MM.1S (cell line): ENCODE data around the gene BMS1.
"Not testable (repeated sequence)": the region's sequence is repeated elsewhere in the genome, so short reads cannot be mapped to it uniquely, and the experiment has no call there.

Experiments
- DNase-seq: peaks from one replicate; pipeline ENCODE4 v3.0.0-alpha.2; 2015
- H2AFZ ChIP-seq: fragments of 300-600 bp; sonication (generic); 2 replicates; pipeline ENCODE4 v1.6.0; 2016; ENCODE audit warnings: antibody characterized with exemption, low read length
- H3F3A ChIP-seq: fragments of 300-600 bp; sonication (generic); 2 replicates; pipeline ENCODE4 v1.6.1; 2016; ENCODE audit warnings: mild to moderate bottlenecking, antibody characterized with exemption, low read length, moderate library complexity, mixed read lengths; ENCODE audit not compliant: insufficient read depth
- H3K27ac ChIP-seq: fragments of 300-600 bp; sonication (generic); 2 replicates; pipeline ENCODE4 v1.5.1; 2016; ENCODE audit warnings: mild to moderate bottlenecking, low read length
- H3K27me3 ChIP-seq: fragments of 300-600 bp; sonication (generic); replicated peaks from 2 replicates; pipeline ENCODE4 v1.6.0; 2016; ENCODE audit warnings: low read length; ENCODE audit not compliant: insufficient read depth
- H3K36me3 ChIP-seq: fragments of 300-600 bp; sonication (generic); replicated peaks from 2 replicates; pipeline ENCODE4 v1.6.1; 2016; ENCODE audit warnings: mild to moderate bottlenecking, low read length, mixed read lengths; ENCODE audit not compliant: insufficient read depth
- H3K4me1 ChIP-seq: fragments of 300-600 bp; sonication (generic); 2 replicates; pipeline ENCODE4 v1.6.1; 2016; ENCODE audit warnings: low read length, mixed read lengths
- H3K4me2 ChIP-seq: fragments of 300-600 bp; sonication (generic); 2 replicates; pipeline ENCODE4 v1.6.0; 2016; ENCODE audit warnings: low read depth, low read length
- H3K4me3 ChIP-seq: fragments of 300-600 bp; sonication (generic); 2 replicates; pipeline ENCODE4 v1.5.1; 2016; ENCODE audit warnings: low read length, mixed read lengths
- H3K79me2 ChIP-seq: fragments of 300-600 bp; sonication (generic); 2 replicates; pipeline ENCODE4 v1.6.1; 2016; ENCODE audit warnings: mixed run types, low read length, mixed read lengths
- H3K9ac ChIP-seq: fragments of 300-600 bp; sonication (generic); 2 replicates; pipeline ENCODE4 v1.6.1; 2016; ENCODE audit warnings: low read length, mixed read lengths
- H3K9me2 ChIP-seq: fragments of 300-600 bp; sonication (generic); replicated peaks from 2 replicates; pipeline ENCODE4 v1.6.1; 2016; ENCODE audit warnings: mild to moderate bottlenecking, low read length, mixed read lengths; ENCODE audit not compliant: insufficient read depth
- H3K9me3 ChIP-seq: fragments of 300-600 bp; sonication (generic); replicated peaks from 2 replicates; pipeline ENCODE4 v1.6.1; 2016; ENCODE audit warnings: mild to moderate bottlenecking, low read length, mixed read lengths; ENCODE audit not compliant: insufficient read depth
- H4K20me1 ChIP-seq: fragments of 300-600 bp; sonication (generic); 2 replicates; pipeline ENCODE4 v1.6.1; 2016; ENCODE audit warnings: mild to moderate bottlenecking, low read length, moderate library complexity, mixed read lengths; ENCODE audit not compliant: insufficient read depth
- CTCF ChIP-seq: fragments of 300-600 bp; sonication (generic); IDR thresholded peaks from 2 replicates; pipeline ENCODE4 v1.5.1; 2016; ENCODE audit warnings: antibody characterized with exemption, low read length, mixed read lengths
- EZH2 ChIP-seq: fragments of 300-600 bp; sonication (generic); optimal IDR thresholded peaks from 2 replicates; pipeline ENCODE3; 2017; ENCODE audit warnings: low read depth, mild to moderate bottlenecking, antibody characterized with exemption, low read length, mixed read lengths
- EZH2phosphoT487 ChIP-seq: fragments of 300-600 bp; sonication (generic); IDR thresholded peaks from 2 replicates; pipeline ENCODE4 v1.6.1; 2018; ENCODE audit warnings: antibody characterized with exemption, low read length

Gene BMS1

GRCh38 chr10:42850931-42851330 is 68.3 kb downstream of the BMS1 start:
- no peak overlapping the region for H3K4me2 ChIP-seq

GRCh38 chr10:42859256-42859655 is 76.7 kb downstream of the BMS1 start:
- Histone ChIP-seq H3K9ac (no peak overlapping the region), H3K36me3 (no peaks in the 10 kb centered on the region), H3K79me2 (no peaks in the 10 kb centered on the region), H3K27ac (no peak overlapping the region), H2AFZ (no peak overlapping the region), H3K4me2 (no peak overlapping the region), H3K27me3 (no peaks in the 10 kb centered on the region), H3K9me3 (no peaks in the 10 kb centered on the region), H3F3A (no peaks in the 10 kb centered on the region), H3K9me2 (no peaks in the 10 kb centered on the region), H4K20me1 (no peaks in the 10 kb centered on the region), H3K4me1 (no peaks in the 10 kb centered on the region), H3K4me3 (no peak overlapping the region)
- TF ChIP-seq CTCF (no peak), EZH2phosphoT487 (no peak), EZH2 (no peak)
- no peak for DNase-seq

More at GRCh38 chr10:42850931-42851330, 68.3 kb downstream of the BMS1 start:
- Histone ChIP-seq H3K4me3 (no peak overlapping the region), H3K9ac (no peak overlapping the region), H3K4me1 (no peaks in the 10 kb centered on the region), H3F3A (no peaks in the 10 kb centered on the region), H3K27ac (no peak overlapping the region), H2AFZ (no peak overlapping the region), H3K9me2 (no peaks in the 10 kb centered on the region), H3K36me3 (no peaks in the 10 kb centered on the region), H4K20me1 (no peaks in the 10 kb centered on the region), H3K9me3 (no peaks in the 10 kb centered on the region), H3K27me3 (no peaks in the 10 kb centered on the region), H3K79me2 (no peaks in the 10 kb centered on the region)
- DNase-seq: no peak
- no peak for TF ChIP-seq EZH2phosphoT487
- no peak for TF ChIP-seq CTCF
- no peak for TF ChIP-seq EZH2

- H3K27ac ChIP-seq, H3F3A ChIP-seq, DNase-seq, H4K20me1 ChIP-seq, H3K36me3 ChIP-seq, H3K4me1 ChIP-seq, H3K9me2 ChIP-seq, H3K79me2 ChIP-seq, H3K4me2 ChIP-seq, H3K9me3 ChIP-seq, H2AFZ ChIP-seq, H3K4me3 ChIP-seq, H3K9ac ChIP-seq, H3K27me3 ChIP-seq: not testable (repeated sequence)
These were observed 77.4 kb downstream of the BMS1 start for GRCh38 chr10:42860016-42860415.

- not testable (repeated sequence) for H3K4me3 ChIP-seq, H3K4me1 ChIP-seq, H3K9me3 ChIP-seq, H3K9me2 ChIP-seq, H3K79me2 ChIP-seq, H3K27me3 ChIP-seq, H3K27ac ChIP-seq, H4K20me1 ChIP-seq, H3K4me2 ChIP-seq, H3F3A ChIP-seq, H3K36me3 ChIP-seq, H2AFZ ChIP-seq, DNase-seq, H3K9ac ChIP-seq
These were observed 80.2 kb downstream of the BMS1 start for GRCh38 chr10:42862801-42863200.
